Measurements from ENCODE around the gene CCDC18.
"Not testable (repeated sequence)": the region's sequence is repeated elsewhere in the genome, so short reads cannot be mapped to it uniquely, and the experiment has no call there.

The CCDC18 gene

GRCh38 chr1:93244298-93245069, 64.0 kb downstream of the CCDC18 start:
- DNase-seq = no peak

- no peak for DNase-seq
Observed at GRCh38 chr1:93251966-93252365, 71.4 kb downstream of the CCDC18 start.

- no peak for DNase-seq
Observed at GRCh38 chr1:93252598-93252997, 72.1 kb downstream of the CCDC18 start.

GRCh38 chr1:93253516-93253915, 73.0 kb downstream of the CCDC18 start:
- DNase-seq = no peak

GRCh38 chr1:93255222-93256079, 74.9 kb downstream of the CCDC18 start:
- no peak for DNase-seq

- no peak for DNase-seq
Observed at GRCh38 chr1:93256433-93256832, 75.9 kb downstream of the CCDC18 start.

GRCh38 chr1:93257889-93258288, 77.4 kb downstream of the CCDC18 start:
- no peak for DNase-seq

- not testable (repeated sequence) for DNase-seq
Observed at GRCh38 chr1:93260726-93261125, 80.2 kb downstream of the CCDC18 start.

- DNase-seq = no peak
Observed at GRCh38 chr1:93262645-93263044, 82.1 kb downstream of the CCDC18 start.

GRCh38 chr1:93268888-93269287, 88.4 kb downstream of the CCDC18 start:
- not testable (repeated sequence) for DNase-seq

GRCh38 chr1:93275262-93275633, 94.7 kb downstream of the CCDC18 start:
- DNase-seq = not testable (repeated sequence)

- no peak for DNase-seq
Observed at GRCh38 chr1:93275634-93276295, 95.2 kb downstream of the CCDC18 start.

- not testable (repeated sequence) for DNase-seq
Observed at GRCh38 chr1:93277530-93277929, 97.0 kb downstream of the CCDC18 start.

GRCh38 chr1:93283496-93283895, 103.0 kb downstream of the CCDC18 start:
- no peak for DNase-seq

- no peak for DNase-seq
Observed at GRCh38 chr1:93288558-93288957, 108.0 kb downstream of the CCDC18 start.

- DNase-seq = no peak
Observed at GRCh38 chr1:93296555-93297154, 116.1 kb downstream of the CCDC18 start.

- DNase-seq = no peak
Observed at GRCh38 chr1:93301131-93301530, 120.6 kb downstream of the CCDC18 start.

GRCh38 chr1:93302078-93302477, 121.6 kb downstream of the CCDC18 start:
- no peak for DNase-seq

- peak; percentile 9 to 31 for DNase-seq
Observed at GRCh38 chr1:93304716-93305138, 124.2 kb downstream of the CCDC18 start.

- DNase-seq = no peak
Observed at GRCh38 chr1:93306920-93307319, 126.4 kb downstream of the CCDC18 start.

GRCh38 chr1:93313026-93313425, 132.5 kb downstream of the CCDC18 start:
- DNase-seq = no peak

GRCh38 chr1:93317207-93317606, 136.7 kb downstream of the CCDC18 start:
- no peak for DNase-seq

- DNase-seq = no peak
Observed at GRCh38 chr1:93317943-93318342, 137.4 kb downstream of the CCDC18 start.
